ENCODE results near the gene RUNDC3A.

Gene RUNDC3A

GRCh38 chr17:44308320-44308818 is at the start of gene RUNDC3A:
Gene RUNDC3A (plus strand): TSS chr17:44308601. CDS start chr17:44308833, 232 bp downstream.
- peak; percentile 87 to 89 for DNase-seq

GRCh38 chr17:44258811-44259351 is 49.5 kb upstream of the RUNDC3A start:
- no peak for DNase-seq

GRCh38 chr17:44260296-44260695 is 48.1 kb upstream of the RUNDC3A start:
- DNase-seq = no peak

GRCh38 chr17:44262654-44263225 is 45.7 kb upstream of the RUNDC3A start:
- no peak for DNase-seq

- no peak for DNase-seq
Measured at GRCh38 chr17:44263345-44263902, 45.0 kb upstream of the RUNDC3A start.

- no peak for DNase-seq
Measured at GRCh38 chr17:44266402-44267164, 41.8 kb upstream of the RUNDC3A start.

- no peak for DNase-seq
Measured at GRCh38 chr17:44267165-44267455, 41.3 kb upstream of the RUNDC3A start.

GRCh38 chr17:44267818-44268490 is 40.4 kb upstream of the RUNDC3A start, which contains the start of gene SLC4A1:
Gene SLC4A1 (minus strand): TSS chr17:44268135. CDS start chr17:44262866, 5,269 bp downstream.
- DNase-seq = no peak

GRCh38 chr17:44268709-44269534 is 39.5 kb upstream of the RUNDC3A start:
- DNase-seq = no peak

GRCh38 chr17:44269535-44270240 is 38.7 kb upstream of the RUNDC3A start:
- DNase-seq = no peak

- DNase-seq = no peak
Measured at GRCh38 chr17:44272321-44272951, 36.0 kb upstream of the RUNDC3A start.

- no peak for DNase-seq
Measured at GRCh38 chr17:44272954-44273353, 35.4 kb upstream of the RUNDC3A start.

- DNase-seq = no peak
Measured at GRCh38 chr17:44273607-44274006, 34.8 kb upstream of the RUNDC3A start.

GRCh38 chr17:44277976-44278375 is 30.4 kb upstream of the RUNDC3A start:
- no peak for DNase-seq

GRCh38 chr17:44279346-44279665 is 29.1 kb upstream of the RUNDC3A start:
- no peak for DNase-seq

- DNase-seq = peak; percentile 30 to 81
Measured at GRCh38 chr17:44279666-44280391, 28.6 kb upstream of the RUNDC3A start.

- DNase-seq = no peak
Measured at GRCh38 chr17:44280392-44280937, 27.9 kb upstream of the RUNDC3A start.

- DNase-seq = no peak
Measured at GRCh38 chr17:44281570-44281969, 26.8 kb upstream of the RUNDC3A start.

GRCh38 chr17:44282264-44282663 is 26.1 kb upstream of the RUNDC3A start:
- DNase-seq = no peak

GRCh38 chr17:44283344-44284023 is 24.9 kb upstream of the RUNDC3A start:
- DNase-seq = no peak

Data from CD4-positive, alpha-beta T cell treated with Interleukin-1 beta for 1 hour (primary cell).